Measurements from ENCODE around the gene HECW1.
"Not testable (repeated sequence)": the region's sequence is repeated elsewhere in the genome, so short reads cannot be mapped to it uniquely, and the experiment has no call there.

HECW1 gene

GRCh38 chr7:43208242-43208641 lies 95.8 kb downstream of the HECW1 start:
- DNase-seq (ENCODE audit: low spot score): no peak

GRCh38 chr7:43210539-43210938 lies 98.1 kb downstream of the HECW1 start:
- DNase-seq (ENCODE audit: low spot score): not testable (repeated sequence)

- DNase-seq (ENCODE audit: low spot score): no peak
Measured at GRCh38 chr7:43211286-43211685, 98.8 kb downstream of the HECW1 start.

- no peak for DNase-seq (ENCODE audit: low spot score)
Measured at GRCh38 chr7:43211693-43212092, 99.2 kb downstream of the HECW1 start.

GRCh38 chr7:43212921-43213320 lies 100.5 kb downstream of the HECW1 start:
- no peak for DNase-seq (ENCODE audit: low spot score)

GRCh38 chr7:43215061-43215460 lies 102.6 kb downstream of the HECW1 start:
- no peak for DNase-seq (ENCODE audit: low spot score)

GRCh38 chr7:43217055-43217454 lies 104.6 kb downstream of the HECW1 start:
- no peak for DNase-seq (ENCODE audit: low spot score)

- not testable (repeated sequence) for DNase-seq (ENCODE audit: low spot score)
Measured at GRCh38 chr7:43218901-43219300, 106.5 kb downstream of the HECW1 start.

GRCh38 chr7:43220250-43220649 lies 107.8 kb downstream of the HECW1 start:
- DNase-seq (ENCODE audit: low spot score): no peak

GRCh38 chr7:43220742-43221141 lies 108.3 kb downstream of the HECW1 start:
- DNase-seq (ENCODE audit: low spot score): no peak

- no peak for DNase-seq (ENCODE audit: low spot score)
Measured at GRCh38 chr7:43229801-43230200, 117.4 kb downstream of the HECW1 start.

GRCh38 chr7:43232366-43232765 lies 119.9 kb downstream of the HECW1 start:
- DNase-seq (ENCODE audit: low spot score): no peak

GRCh38 chr7:43234073-43234472 lies 121.6 kb downstream of the HECW1 start:
- DNase-seq (ENCODE audit: low spot score): no peak

- no peak for DNase-seq (ENCODE audit: low spot score)
Measured at GRCh38 chr7:43234968-43235367, 122.5 kb downstream of the HECW1 start.

GRCh38 chr7:43240565-43240964 lies 128.1 kb downstream of the HECW1 start:
- DNase-seq (ENCODE audit: low spot score): no peak

GRCh38 chr7:43242628-43243255 lies 130.3 kb downstream of the HECW1 start:
- DNase-seq (ENCODE audit: low spot score): no peak

- no peak for DNase-seq (ENCODE audit: low spot score)
Measured at GRCh38 chr7:43244232-43244631, 131.8 kb downstream of the HECW1 start.

GRCh38 chr7:43244784-43245183 lies 132.3 kb downstream of the HECW1 start:
- no peak for DNase-seq (ENCODE audit: low spot score)

- no peak for DNase-seq (ENCODE audit: low spot score)
Measured at GRCh38 chr7:43247757-43248156, 135.3 kb downstream of the HECW1 start.

- no peak for DNase-seq (ENCODE audit: low spot score)
Measured at GRCh38 chr7:43248553-43248952, 136.1 kb downstream of the HECW1 start.

GRCh38 chr7:43248961-43249822 lies 136.7 kb downstream of the HECW1 start:
- DNase-seq (ENCODE audit: low spot score): no peak

GRCh38 chr7:43249823-43250145 lies 137.3 kb downstream of the HECW1 start:
- no peak for DNase-seq (ENCODE audit: low spot score)

- DNase-seq (ENCODE audit: low spot score): peak; percentile 72
Measured at GRCh38 chr7:43260980-43261878, 148.8 kb downstream of the HECW1 start.
